ENCODE results near the gene DLX6. TPM values are rescaled to one million over a fixed set of nuclear protein-coding genes. Genes with fewer than 3 reads are reported as not detected.
"Not testable (repeated sequence)": the region's sequence is repeated elsewhere in the genome, so short reads cannot be mapped to it uniquely, and the experiment has no call there.

The DLX6 gene
- total RNA-seq, 1 donor from 2014 or later = not detected

GRCh38 chr7:97021747-97022490 is 16.6 kb downstream of the DLX6 start:
- intact Hi-C loops (cut with micrococcal nuclease) = loop anchor here (1.0 to 10.0 kb wide), 3 partner anchors 18 to 837 kb away; partner anchors contain the start of gene TAC1

GRCh38 chr7:97022491-97023306 is 17.3 kb downstream of the DLX6 start:
- intact Hi-C loops (cut with micrococcal nuclease) = loop anchor here (1.0 to 10.0 kb wide), 3 partner anchors 18 to 838 kb away; partner anchors contain the start of gene TAC1

- intact Hi-C loops (cut with micrococcal nuclease) = loop anchor here (1.0 to 10.0 kb wide), 4 partner anchors 21 to 840 kb away; partner anchors contain the start of genes SEM1 and TAC1
Observed at GRCh38 chr7:97024209-97025129, 19.1 kb downstream of the DLX6 start, which contains the start of gene DLX5. DLX5 (minus strand) TSS chr7:97024831; CDS start chr7:97024623, 208 bp downstream.

GRCh38 chr7:97025130-97025499 is 19.8 kb downstream of the DLX6 start:
- intact Hi-C loops (cut with micrococcal nuclease) = loop anchor here (1.0 to 10.0 kb wide), 4 partner anchors 22 to 840 kb away; partner anchors contain the start of genes SEM1 and TAC1

- intact Hi-C loops (cut with micrococcal nuclease) = loop anchor here (1.0 to 10.0 kb wide), 5 partner anchors 23 to 841 kb away; partner anchors contain the start of genes SEM1 and TAC1
Observed at GRCh38 chr7:97025983-97026714, 20.8 kb downstream of the DLX6 start.

GRCh38 chr7:97026715-97027426 is 21.5 kb downstream of the DLX6 start:
- intact Hi-C loops (cut with micrococcal nuclease) = loop anchor here (1.0 to 10.0 kb wide), 7 partner anchors 15 to 1111 kb away; partner anchors contain the start of genes SEM1 and TAC1

GRCh38 chr7:97027427-97028234 is 22.3 kb downstream of the DLX6 start:
- intact Hi-C loops (cut with micrococcal nuclease) = loop anchor here (1.0 to 10.0 kb wide), 7 partner anchors 15 to 1111 kb away; partner anchors contain the start of genes SEM1 and TAC1

GRCh38 chr7:97034213-97034852 is 29.0 kb downstream of the DLX6 start:
- intact Hi-C loops (cut with micrococcal nuclease) = not testable (repeated sequence)

- intact Hi-C loops (cut with micrococcal nuclease) = no loop called here
Observed at GRCh38 chr7:97039374-97040065, 34.2 kb downstream of the DLX6 start.

GRCh38 chr7:97043281-97043680 is 37.9 kb downstream of the DLX6 start:
- intact Hi-C loops (cut with micrococcal nuclease) = no loop called here

Other genes with a start within 250 kb of the DLX6 start
- gene DLX5, start 19.3 kb downstream of the DLX6 start, total RNA-seq = not detected in 2 replicates
- 12.3 and 12.6 TPM in 2 replicates for gene SDHAF3, start 112.1 kb downstream of the DLX6 start, total RNA-seq

Data from T-helper 1 cell treated with Interleukin-12 subunit alpha and Interleukin-12 subunit beta and Interleukin-4 antibody, amounts not matched to agents 30 ng/mL and 1 ng/mL, for 36 hours (primary cell).